NAMALWA (cell line): ENCODE results near the gene WDFY4.

Experiments
- DNase-seq: peaks from one replicate; pipeline ENCODE4 v3.0.0-alpha.2; 2015; ENCODE audit warnings: low spot score

WDFY4 gene

DNA sequence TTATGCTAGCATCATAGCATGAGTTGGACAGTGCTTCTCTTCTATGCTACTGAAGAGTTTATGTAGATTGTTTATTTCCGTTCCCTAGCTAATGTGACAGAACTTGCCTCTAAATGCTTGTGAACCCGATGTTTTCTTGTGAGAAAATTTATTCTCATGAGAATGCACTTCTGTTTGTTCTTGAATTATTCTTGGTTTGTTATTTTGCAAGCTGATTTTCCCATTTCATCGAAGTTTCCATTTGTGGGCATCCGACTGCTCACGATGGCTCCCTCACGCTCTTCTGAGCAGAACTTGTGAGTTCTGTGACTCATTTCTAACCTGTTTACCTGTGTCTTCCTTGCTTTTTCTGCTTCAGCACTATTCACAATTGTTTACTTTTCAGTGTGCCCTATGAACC is 59.9 kb downstream of the WDFY4 start:
- DNase-seq: no peak

DNA sequence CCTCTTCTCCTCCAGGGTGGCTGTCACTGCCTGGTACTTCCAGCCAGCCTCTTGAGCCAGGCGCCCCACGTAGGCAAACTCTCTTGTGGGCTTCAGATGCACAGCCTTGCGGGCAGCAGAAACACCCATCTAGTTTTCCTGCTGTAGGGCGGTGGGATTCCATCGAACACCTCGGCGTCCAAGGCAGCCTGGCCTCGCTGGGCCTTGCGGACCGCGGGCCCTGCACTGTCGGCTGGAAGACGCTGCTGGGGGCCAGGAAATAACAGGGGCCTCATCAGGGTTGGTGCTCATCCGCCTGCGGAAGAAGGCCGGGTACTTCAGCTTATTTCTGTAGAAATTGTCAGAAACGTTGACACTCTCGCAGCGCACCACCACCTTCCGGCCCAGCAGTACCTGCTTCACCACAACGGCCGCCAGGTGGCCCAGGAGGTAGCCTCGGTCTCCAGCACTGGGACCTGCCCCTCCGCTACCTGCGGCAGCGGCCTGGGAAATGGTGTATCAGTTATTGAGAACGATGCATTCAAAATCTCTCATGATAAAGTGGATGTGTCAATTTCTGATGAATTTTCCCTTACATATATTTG is 61.1 kb downstream of the WDFY4 start:
- no peak for DNase-seq

DNA sequence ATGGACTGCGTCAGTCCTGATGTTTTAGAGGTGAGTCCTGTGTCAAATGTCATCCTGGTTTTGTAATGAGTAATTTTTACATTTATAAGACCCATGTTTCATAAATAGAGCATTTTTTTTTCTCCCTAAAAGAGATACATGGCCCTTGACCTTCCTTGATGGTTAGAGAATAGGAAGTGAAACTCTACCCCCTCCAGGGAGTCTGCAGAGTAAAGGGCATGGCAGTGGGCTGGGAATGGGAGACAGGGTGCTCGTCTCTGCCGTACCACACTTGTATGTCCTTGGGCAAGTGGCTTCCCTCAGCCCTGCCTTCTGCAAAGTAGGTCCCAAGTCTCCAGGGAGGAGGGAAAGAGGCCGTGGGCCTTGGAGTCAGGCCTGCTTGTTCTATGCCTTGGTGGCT is 63.9 kb downstream of the WDFY4 start:
- DNase-seq: no peak

DNA sequence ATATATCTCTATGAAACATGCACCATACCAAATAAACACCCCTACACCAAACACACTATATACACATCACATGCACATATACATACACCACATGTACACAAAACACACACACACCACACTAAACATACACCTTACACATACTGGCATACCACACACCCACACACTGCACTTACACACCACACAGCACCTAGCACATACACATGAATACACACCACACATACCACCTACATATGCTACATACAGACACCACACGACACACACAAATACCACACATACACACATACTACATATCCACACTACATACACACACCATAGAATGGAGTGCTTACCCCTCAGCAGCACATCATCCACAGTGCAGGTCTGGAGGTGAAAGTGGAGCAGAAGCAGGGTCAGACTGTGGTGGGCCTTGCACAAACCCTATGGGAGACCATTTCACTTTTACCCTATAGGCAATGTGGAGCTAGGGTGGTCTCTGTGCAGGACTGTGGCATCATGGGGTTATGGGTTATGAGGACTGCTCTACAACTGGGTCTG is 64.6 kb downstream of the WDFY4 start:
- DNase-seq: no peak

DNA sequence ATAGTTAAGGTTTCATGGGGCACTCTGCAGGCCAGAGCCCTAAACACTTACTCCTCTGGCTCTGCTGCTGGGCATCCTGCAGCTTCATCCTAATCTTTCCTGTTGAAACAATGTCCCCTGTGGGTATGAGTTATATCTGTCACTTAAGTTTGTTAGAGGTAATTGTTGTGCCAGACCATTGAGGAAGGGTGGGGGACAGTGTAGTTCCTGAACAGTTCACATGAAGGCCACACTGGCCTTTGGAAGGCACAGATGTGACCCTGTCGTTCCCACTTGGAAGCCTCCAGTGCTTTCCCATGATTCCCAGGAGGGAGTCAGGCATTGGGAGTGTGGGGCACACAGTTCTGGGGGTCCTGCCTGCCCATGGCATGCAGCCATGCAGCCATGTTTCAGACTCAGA is 65.3 kb downstream of the WDFY4 start:
- no peak for DNase-seq

DNA sequence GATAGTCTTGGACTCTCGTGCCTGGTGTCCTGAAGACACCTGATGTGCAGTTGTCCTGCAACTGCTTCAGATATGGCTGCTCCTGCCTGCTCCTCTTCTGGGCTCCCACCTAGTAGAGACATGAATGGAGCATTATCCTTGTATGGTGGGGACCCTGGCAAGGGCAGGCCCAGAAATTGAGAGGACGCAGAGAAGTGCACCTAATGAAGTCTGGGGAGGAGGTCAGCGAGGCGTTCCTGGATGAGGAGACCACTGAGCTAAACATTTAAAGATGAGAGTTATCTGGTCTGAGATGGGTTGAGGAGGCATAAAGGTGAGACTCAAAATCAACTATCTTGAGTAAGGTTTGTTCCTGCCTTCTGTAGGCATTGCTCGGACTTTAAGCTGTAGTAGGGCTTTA is 66.3 kb downstream of the WDFY4 start:
- no peak for DNase-seq

DNA sequence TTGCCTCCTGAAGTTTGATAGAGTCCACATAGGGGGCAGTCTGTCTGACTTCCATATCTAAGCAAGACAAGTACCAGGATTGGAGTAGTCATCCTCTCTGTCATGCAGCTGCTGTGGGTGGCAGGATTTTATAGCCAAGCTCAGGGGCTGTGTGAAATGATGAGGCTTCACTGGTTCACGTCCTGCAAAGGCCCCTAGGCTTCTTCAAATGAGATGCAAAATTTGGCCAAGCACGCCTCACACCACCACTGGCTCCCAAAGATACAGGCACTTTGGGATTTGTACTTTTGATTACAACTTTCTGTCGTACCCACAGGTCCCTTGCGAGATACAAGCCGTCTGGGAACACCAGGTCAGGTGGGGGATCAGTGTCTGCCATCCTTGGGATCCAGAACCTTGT is 67.1 kb downstream of the WDFY4 start:
- no peak for DNase-seq

DNA sequence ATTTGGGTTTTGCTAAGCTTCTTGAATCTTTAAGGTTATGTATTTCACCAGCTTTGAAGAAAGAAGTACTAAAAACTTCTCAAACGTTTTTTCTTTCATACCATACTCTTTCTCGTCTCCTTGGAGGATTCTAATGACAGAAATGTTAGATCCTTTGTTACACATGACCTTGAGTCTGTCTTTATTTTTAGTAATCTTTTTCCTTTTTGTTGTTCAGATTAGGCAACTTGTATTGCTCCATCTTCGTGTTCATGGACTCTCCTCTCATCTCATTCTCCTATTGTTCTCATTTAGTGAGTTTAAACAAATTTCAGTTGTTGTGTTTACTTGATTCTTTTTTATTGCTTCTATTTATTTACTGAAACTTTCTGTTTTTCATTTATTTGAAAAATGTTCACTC is 73.7 kb downstream of the WDFY4 start:
- no peak for DNase-seq

DNA sequence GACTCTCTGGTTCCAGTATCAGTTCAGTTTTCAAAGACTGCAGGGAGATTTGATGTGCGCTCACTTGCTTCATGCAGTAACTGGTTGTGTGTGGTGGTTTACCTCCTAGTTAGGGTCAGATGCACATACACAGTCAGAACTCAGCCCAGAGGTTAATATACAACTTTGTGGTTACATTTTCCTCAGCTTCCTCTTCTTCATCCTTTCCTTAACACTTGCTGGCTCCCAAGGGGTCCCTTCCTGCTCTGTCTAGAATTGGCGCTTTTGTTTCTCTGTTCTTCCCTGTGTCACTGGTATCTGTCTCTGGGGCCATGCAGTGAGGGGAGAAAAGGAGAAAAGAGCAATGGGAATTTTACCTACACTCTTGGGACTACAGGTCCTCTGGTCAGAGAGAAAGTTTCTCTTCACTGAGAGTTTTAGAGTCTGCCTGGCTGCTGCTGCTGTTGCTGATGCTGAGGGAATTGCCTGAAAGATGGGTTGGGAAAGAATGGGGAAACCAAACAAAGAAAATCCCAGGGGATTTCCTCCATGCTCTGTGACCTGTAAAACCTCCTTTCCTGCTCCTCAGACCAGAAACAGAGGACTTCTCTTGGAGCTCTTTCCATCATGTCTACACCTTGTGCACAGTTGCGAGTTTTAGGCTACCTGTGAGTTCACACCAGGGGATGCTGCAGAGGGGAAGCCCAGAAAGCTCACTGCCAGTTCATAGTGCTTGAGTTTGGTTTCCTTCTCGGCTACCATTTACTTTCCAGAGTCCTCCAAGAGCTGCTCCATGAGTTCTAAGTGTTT is 74.6 kb downstream of the WDFY4 start:
- DNase-seq: no peak

DNA sequence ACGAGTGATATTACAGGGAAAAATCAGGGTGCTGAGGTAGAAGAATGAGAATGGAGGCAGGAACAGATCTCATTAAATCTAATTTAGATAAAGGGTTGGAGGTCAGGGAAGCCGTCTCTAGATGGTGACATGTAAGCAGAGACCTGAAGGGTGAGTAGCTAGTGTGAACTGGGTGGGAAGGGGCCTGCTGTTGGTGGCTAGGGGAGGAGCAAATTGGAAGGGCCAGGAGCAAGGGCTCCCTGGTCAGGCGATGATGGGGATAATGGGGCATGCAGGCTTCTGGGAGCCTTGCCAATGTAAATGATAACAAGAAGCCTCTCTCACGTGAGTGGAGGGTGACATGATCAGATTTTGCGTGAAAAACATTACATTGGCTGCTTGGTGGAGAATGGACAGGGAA is 76.3 kb downstream of the WDFY4 start:
- no peak for DNase-seq

DNA sequence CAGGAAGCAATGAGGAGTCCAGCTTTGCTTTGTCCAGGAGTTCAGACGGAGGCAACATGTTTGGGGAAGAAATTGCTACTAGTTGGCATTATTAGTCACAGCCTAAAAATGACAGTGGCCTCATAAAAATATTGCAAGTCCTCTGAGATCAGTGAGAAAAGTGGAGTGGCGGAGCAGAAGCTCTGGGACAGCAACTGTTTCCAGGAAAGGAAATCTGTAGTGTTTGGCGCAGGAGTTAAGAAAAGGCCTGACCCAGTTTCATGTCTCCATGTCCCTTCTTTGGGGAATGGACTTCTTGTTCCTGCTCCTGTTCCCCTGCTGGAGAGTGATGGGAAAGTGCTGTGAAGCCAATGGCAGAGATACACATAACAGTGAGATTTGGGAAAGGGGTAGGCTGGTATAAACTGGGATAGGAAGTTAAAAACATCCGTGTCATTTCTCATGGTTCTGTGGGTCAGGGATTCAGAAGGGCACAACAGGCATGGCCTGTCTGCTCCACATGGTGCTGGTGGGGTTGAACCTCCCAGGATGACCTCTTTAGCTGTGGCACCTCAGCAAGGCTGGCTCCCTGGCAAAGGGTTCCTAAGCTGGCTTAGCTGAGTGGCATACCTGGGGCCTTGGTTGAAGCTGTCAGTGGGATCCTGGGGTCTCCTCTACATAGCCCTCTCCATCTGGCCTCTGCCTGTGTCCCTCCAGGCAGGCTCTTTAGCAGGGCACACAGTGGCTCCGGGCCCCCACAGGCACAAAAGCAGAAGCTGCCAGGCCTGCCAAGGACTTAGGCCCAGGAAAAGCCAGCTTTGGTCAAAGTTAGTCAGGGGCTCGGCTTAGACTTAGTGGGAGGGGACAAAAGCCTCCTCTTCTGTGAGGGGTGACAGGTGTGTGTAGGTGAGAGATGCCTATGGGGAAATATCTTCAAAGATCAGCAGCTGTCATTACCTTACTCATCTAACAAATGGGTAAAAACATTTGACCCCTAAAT is 77.7 kb downstream of the WDFY4 start:
- DNase-seq: no peak

DNA sequence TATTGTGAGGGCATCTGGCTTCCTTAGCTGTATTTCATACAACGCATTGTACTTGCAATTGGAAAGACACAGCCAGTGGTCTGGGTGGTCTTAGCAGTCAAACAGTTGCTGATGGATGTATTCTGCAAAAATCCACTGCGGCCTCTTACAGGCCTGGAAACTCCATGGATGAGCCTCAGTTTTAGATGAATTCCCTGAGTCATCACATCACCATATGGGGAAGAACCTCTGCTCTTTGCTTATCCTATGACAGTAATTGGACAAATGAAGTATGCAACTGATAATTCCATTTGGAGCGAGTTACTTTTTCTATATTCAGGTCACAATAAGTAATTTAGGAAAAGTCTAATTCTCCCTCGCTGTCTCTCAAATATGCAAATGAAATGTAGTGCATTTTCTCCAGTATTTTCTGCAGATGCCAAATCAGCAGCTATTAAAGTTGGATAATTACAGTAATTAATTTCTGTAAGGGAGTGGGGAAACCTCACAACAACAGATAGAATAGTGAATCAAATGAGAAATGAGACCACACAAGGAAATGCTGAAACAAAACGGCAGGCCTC is 78.8 kb downstream of the WDFY4 start:
- DNase-seq: no peak

DNA sequence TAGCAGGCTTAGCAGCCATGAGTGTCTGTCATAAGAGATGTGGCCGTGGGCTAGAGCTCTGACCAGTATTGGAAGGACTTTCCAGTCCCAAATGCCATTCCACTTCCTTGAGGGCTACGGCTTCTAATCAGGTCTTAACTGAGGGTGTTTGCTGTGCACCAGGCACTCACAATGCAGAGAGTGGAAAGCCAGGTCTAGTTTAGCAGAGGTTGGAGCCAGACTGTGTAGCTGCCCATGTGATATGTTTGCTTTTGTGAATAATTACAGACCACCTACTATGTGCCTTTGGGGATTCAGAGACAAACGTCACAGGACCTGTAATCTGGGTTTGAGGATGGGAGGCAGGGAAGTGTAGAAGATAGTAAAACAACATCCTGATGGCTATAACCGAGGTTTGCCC is 79.8 kb downstream of the WDFY4 start:
- no peak for DNase-seq

DNA sequence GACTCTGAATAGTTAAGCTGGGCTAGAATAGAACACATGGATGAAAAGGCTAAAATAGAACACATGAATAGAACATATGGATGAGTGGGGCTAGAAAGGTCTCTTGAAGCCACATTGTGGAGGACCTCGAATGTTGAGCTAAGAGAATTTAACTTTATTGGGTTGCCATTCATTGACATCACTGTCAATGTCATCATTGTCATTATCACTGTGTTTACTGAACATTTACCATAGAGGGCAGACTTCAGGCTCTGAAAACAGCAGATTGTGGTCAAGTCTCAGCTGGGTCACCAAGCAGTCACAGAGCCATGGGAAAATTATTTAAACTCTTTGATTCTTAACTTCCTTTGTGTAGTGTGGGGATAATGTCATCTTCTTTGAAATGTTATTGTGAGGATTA is 80.4 kb downstream of the WDFY4 start:
- no peak for DNase-seq

DNA sequence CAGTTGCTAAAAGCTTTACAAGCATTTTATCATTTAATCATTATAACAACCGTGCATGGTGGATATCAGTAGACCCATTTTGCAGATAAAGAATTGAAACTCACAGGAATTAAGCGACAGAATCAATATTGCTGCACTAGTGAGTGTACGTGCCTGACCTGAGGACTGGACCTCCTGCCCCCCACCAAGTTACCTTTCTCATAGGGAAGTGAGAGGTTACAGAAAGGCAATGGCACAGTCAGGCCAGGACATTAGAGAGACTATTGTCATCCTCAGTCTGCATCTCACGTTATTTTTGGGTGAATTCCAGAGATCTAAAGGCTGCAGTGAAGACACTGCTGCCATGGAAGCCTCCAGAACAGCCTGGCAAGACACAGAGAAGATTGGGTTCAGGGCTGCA is 80.9 kb downstream of the WDFY4 start:
- DNase-seq: no peak

DNA sequence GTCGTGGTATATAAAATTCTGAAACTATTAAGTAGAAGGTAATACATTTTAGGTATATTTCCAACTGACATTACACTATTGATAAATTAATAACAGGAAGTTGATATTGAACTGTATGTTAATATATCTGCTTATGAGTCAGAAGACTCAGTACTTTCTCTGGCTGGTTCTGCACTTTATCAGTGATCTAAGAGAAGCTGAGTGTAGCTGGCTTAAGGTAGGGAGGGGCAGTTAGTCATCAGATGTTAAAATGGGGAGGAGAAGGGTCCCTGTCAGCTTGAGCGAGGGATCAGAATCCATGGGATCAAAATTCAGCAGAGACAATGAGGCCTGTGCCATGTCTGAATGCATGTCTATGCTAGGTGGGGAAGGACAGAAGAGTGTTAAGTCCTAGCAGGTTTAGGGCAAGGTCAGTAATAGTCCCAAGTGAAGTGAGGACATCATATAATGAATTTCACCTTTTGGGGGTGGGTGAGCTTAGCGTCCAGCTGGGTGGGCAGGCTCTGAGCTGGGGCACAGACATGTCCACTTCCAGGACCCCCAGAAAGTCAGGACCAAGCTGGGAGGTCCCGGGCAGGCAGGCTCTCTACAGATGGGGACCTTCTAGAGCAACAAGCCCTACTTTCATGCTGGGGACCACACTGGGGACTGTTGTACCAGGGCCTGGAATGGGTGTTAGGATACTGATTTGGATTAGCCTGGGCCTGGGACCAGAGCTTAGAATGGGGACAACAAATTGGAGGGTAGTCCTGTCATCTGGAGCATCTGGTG is 82.9 kb downstream of the WDFY4 start:
- DNase-seq: no peak

DNA sequence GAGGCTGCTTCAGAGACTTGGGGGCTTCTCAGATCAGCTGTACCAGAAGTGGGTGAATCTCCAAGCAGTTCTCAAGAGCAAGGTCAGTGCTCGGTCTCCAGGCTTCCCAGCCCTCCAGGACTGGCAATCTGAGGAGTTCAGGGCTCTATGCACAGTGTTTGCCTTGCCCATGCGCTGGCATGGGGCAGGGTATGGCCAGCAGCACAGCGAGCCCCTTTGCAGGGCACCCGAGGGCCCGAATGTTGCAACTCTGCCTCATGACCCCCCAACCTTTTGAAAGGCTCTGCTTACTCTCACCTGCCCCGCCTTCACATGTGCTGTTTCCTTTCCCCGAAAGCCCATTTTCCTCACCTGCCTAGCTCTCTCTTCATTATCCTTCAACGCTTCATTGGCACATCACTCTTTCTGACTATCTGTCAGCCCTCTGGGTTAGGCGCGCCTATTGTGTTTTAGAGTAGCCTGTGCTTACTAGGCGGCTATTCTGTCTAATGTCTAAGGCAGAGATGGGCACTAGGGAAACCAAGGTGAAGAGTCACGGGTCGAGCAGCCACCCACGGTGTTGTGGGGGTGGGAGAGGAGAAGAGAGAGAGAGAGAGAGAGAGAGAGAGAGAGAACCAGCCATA is 83.6 kb downstream of the WDFY4 start:
- DNase-seq: no peak

DNA sequence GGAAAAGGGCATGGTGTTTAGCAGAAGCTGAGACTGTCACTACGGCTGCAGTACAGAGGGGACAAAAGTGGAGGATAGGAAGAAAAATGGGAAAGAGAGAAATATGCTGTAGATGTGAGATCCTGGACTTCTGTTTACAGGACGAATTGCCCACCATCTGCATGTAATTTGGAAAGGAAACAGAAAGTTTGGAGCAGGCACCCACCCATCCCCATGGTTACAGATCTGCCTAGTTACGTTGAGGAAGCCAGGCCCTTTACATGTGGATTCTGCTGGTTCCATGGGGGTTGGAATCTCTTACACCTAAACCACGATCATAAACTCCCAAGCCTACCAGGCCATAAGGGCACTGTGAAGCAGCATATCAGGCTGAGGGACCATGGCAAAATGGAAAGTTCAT is 84.3 kb downstream of the WDFY4 start:
- no peak for DNase-seq

DNA sequence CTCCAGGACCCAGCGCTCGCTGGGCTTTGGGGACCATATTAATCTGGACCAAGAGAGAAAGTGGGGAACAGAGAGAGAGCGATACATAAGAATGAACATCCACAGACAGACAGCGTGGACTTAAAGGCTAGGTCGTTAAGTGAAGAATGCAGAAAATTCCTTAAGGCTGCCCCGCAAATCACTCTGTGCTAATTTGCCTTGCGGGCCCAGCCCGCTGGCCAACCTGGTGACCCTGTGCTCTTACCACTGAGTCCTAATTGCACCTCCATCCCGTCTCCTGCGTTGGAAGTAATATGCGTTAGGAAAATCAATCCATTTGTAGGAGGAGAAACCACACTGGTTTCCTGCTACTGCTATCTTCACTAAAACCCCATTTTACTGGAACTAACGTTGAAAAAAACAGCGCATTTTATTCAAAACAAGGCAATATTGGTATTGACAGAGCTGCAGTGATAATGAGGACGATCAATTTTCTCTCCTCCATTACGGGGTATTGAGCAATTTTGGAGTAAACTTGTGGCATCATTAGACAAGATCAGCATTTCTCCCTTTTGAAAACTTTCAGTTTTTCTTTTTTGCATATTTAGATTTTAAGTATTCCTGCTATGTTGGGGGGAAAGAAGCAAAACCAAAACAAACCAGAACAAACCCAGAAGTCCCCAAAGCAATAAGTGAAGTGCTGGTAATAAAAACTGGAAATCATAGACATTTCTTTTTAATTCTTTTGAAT is 85.2 kb downstream of the WDFY4 start:
- DNase-seq: no peak

DNA sequence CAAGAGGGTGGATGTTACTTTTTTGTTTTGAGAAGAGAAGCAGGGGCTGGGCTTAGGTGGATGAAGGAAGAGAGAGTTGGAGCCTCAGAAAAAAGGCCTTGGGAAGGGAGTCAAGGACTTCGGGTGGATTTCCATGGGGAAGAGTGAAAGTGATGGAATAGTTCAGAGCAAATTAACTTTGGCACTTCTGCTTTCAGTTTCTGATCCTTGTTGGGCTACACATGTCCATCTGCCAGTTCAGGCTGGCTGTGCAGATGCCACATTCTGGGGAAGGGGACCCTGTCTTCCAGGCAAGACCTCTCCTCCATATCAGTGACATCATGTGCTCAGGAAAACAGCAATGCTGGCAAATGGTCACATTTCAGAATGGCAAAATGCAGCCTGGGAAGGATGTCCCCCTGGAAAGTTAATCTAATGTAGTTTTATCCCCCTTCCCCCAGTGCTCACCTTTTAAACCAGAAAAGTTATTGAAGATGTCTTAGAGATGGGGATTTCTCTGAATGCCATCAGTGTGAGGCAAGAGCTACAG is 86.0 kb downstream of the WDFY4 start:
- DNase-seq: no peak
